Raji (cell line): Measurements from ENCODE around the gene SORCS1.

Experiments
- POLR2A ChIP-seq: IDR thresholded peaks from 2 replicates; pipeline ENCODE4 v1.6.1; 2011; ENCODE audit warnings: low read depth, low read length, control low read depth; ENCODE audit not compliant: insufficient read depth

Gene SORCS1

DNA sequence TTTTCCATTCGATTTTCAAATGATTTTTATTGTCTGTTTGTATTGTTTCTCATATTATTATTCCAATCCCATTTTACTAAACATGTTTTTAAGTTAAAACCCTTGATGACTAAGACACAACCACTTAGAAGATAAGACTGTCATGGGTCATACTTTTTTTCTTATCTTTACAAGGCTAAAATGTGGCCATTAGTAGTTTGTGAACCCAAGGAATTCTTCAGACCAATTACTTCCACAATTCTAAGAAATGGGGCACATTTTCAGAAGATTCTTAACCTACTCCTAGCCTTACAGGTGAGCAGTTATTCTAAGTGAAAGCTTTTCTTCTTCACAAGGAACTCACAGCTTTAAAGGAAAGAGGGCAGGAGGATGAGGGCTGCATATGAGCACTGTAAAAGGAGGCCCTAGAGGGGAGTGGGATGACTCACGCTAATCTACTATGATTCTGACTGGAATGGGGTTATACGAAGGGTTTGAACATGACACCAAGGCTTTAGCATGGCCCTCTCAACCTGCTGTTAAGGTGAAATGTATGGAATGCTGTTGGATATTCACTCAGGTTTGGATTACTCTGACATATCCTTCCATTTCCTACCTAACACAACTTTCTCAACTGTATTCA, 81.0 kb downstream of the SORCS1 start:
- no peak for TF ChIP-seq POLR2A

DNA sequence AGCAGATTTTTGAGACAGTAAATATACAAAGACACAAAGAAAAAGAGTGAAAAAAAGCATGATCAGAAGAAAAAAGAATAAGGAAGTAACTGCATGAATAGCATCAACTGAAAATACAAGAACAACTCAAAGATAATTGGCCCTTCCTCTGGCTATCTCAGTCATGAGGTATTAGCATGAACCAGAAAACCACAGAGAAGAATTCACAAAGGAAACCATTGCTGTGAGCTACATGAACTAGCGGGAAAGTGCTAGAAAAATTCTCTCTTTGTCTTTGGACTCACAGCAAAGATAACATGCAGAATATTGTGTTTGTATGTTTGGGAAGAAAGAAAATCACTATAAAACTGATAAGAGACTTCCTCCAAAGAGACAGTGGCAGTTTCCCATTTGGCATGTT, 82.9 kb downstream of the SORCS1 start:
- TF ChIP-seq POLR2A = no peak

DNA sequence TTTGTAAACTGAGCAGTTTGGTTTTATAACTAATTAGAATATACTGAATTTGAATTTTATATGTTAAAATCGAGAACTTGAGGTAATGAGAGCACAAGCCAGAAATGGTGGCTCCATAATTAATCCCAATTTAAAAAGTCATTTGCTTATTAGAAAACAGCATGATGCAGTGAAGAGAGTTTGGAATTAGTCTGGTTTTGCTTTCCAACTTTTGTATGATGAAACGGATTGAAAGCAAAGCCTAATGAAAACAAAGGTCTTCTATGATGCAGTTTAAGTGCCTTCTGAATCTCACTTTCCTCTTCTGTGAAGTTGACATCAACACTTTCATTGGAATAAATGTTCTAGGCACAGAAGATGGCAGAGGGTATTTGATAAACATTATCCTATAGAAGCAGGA, 89.4 kb downstream of the SORCS1 start:
- no peak for TF ChIP-seq POLR2A

DNA sequence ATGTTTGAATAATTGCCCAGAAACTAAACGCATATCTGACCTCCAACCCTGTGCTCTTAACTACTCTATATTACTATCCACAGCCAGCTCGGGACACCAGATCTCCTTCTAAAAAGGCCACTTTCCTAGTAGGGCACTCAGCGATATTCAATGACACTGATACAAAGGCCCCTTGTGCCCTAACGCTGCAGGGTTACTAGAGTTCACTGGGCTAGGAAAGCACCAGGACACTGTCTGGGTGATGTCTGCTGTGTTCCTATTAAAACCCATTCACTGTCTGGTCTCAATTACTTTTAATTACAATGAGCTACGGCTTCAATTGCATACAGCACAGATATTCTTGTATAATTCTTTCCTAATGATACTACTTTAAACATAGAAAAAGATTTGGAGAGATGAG, 91.7 kb downstream of the SORCS1 start:
- no peak for TF ChIP-seq POLR2A

DNA sequence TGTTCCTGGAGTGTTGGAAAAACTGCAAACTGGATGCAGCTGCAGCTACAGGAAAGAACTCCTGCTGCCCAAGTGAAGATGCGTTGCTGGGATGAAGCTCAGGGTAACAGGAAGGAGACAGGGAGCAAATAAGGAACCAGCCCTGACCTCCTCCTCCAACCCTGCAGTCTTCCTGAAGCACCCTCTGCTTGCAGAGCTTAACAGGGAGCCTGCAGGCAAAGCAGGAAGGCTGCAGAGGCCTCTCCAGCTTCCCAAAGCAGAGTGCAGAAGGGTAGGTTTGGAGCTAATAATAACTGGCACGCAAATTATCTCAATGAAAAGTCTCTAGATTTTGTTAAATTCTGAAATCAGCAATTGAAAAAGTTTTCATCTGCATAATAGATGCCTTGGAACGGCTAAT, 92.5 kb downstream of the SORCS1 start:
- no peak for TF ChIP-seq POLR2A

DNA sequence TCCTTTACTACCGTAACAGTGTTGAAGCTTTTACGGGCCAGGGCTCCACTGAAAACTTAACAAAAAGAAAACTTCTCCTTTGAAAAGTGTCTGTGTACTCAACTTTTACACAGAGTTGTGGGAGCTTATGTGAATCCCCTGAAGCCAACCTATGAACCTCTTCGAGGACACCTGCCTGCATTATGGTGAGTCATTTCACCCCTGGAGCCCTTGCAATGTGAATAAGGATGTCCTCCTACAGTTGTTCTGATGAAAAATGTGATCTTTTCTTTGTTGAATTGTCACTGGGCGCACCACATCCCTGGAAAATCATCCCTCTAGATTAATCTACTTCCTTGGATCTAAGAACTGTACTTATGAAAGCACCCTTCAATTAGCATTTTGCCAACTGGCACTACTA, 93.2 kb downstream of the SORCS1 start:
- no peak for TF ChIP-seq POLR2A

DNA sequence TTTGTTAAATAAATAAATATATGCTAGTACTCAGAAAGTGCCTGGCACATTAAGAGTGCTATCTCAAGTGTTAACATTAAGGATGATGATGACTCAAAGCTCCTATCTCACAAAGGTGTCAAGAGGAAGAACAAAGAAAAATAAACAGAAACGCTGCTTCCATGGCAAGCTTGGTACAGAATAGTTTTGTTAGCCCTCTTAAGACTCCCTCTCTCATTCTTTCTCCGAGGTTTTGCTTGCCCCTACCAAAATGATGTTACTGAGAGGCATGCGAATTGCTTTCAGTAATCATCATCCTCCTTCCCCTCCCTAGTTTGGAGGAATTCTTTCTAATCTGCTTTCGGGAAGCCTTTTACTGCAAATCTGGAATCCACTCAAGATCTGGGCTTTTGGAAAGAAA, 96.7 kb downstream of the SORCS1 start:
- TF ChIP-seq POLR2A = no peak

DNA sequence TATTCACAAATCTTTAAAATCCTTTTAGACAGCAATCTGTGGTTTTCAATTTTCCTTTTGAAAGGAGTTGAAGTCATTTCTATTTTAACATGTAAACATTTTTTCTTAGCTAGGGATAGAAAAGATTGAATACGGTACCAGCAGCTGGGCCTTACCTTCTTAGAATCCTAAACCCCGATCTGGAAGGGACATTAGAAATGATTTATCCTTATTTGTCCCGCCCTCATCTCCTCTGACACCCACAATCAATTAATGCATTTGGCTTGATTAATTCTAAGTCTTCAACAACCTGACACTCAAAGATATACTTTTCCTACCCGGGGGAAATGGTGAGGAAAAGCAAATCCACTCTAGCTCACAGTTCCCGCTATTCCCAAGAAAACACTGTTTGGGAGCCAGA, 100.4 kb downstream of the SORCS1 start:
- TF ChIP-seq POLR2A = no peak

DNA sequence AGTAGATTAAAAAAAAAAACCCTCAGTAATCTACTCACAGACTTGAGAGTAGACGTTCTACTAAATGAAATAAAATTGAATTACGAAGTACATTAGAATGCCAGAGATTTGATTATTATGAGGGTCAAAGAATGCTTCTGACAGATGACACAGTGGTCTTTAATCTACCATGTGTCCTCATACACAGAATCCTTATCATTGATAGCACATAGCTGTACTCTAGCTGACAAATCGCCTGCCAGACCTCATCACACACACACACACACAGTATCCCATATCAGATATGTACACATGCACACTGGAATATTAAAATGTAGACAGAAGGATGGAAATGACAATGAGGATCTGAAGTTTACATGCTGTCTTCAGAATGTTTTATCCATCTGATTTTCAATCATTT, 104.6 kb downstream of the SORCS1 start:
- TF ChIP-seq POLR2A = no peak

DNA sequence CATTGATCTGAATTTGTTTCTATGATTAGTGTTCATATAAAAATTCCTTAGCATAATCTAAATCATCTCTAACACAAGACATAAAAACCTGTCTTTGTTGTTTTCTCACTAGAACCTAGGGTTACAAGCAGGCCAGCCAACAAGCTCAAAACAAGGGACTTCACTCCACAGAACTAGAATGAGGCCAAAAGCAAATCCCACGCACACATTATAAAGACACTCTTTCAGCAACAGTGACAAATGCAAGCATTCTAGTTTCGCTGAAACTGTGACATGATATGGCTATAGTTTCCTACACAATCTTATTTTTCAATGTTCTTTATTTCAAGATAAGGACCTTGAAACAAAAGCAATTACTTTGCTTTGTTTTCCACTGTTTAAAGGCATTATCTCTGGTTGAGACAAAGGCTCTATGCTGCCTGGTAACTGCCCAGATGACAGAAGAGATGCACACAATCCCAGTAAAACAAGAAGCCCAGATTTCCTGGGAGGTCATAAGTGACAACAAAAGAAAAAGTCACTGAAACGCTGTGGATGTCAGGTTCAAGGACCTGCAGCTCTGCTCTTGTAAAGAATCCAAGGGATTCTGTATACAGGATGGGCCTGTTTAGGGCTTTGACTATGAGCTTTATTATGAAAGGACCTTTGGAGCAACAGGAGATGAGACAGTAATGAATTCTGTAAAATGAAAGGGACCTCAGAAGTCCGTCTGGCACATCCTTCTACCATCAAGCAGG, 105.3 kb downstream of the SORCS1 start:
- no peak for TF ChIP-seq POLR2A

DNA sequence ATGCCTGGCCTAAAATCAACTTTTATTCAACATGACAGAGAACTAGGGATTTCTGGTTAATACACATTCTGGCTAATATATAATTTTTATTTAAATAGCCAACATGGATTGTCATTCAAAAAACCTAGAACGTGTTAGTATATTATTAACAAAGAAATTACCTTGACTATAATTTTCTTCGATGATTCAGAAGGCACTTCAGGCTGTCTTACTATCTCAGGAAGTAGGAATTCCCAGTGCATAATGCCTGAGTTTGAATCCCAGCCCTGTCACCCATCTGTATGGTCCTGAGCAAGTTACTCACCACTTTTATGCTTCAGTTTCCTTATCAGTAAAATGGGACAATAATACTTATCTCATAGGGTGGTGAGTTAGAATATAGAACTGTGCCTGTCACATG, 106.2 kb downstream of the SORCS1 start:
- no peak for TF ChIP-seq POLR2A

DNA sequence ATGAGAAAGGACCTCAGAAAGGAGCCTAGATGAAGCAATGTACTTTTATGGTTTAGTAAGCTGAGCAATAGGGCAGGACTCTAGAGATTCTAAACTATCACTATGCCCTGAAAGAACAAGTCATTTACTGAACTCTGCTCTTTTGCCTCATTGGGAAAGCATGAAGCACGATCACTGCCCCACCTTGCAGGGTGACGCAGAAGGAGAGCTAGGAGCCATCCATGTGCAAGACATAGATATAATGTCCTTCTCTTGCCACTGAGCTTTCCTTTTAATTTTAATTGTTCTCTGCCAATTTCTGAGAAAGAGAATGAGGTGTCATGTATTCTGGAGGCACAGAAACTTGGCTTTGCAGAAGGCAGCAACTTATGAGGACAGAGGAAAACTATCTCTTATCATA, 108.3 kb downstream of the SORCS1 start:
- TF ChIP-seq POLR2A = no peak

DNA sequence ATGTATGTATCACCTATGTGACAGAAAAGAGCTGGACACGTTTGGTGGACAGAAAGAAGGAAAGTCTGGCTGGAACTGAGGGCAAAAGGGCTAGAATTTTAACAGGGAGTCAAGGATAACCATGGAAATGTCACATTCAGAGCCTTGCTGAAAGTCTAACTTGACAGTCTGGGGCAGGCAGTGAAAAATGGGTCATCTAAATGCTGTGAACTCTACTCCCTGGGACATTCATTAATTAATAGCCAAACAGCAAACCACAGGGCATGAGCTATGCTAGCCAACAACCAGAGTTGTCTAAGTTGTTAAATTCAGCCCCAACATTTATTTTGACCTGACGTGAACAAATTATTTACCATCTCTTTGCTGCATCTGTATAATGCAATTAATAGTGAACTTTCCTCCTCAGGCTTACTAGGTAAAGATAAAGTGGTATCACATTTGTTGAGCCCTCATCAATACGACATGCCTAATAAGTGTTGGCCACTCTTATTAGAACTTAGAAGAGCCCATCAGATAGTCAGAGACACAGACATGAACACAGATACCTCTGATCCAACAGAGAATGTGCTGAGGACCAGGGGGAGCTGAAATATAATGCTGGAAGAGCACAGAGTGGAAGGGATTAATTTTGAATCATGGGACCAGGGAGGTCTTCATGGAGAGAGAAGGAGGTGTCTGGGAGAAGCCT, 109.9 kb downstream of the SORCS1 start:
- TF ChIP-seq POLR2A = no peak

DNA sequence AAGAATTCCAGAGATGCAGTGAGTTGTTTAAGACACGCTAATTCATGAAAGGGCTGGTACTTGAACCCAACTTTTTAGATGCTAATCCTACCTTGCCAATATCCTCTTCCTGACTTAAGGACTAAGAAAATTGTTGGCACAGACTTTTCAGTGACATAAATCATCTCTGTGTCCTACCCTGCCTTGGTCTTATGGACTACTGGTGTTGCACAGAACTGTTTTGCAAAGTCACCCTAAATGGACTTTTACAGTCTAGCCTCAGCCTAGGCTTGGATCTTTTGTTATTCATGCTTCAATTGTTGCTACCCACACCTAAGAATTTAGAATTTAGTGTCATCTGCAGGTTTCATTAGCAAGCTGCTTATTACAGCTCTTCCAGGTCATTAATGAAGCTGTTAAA, 112.7 kb downstream of the SORCS1 start:
- TF ChIP-seq POLR2A = no peak

DNA sequence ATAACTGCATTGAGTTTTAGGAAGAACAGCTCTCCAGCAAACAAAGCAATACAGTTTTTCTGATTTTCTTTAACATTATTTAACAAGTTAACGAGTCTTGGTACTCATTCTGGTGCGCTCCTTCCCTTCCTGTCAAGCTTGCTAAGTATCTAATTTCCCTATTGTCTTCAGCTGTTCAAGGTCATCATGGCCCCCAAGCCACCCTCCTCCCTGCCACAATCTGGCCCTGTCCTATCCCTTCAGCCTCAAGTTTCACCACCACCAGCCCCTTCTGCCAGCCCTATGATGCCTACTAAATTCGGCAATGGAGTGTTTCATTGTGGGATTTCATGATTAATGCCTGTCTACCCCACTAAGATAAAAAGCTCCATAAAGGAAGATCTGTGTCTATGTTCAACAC, 121.0 kb downstream of the SORCS1 start:
- TF ChIP-seq POLR2A = no peak
